Esophagus squamous epithelium (tissue), 4 donors: ENCODE results near the gene HINT2.

Source experiments
- CTCF ChIP-seq, 6 experiments: fragments of 450-650 bp in 4 of 6; fragments of 200-600 bp in 2 of 6; sonication (generic) in 2 of 6; IDR thresholded peaks; one replicate each; pipeline ENCODE4 v1.5.1; 2016 to 2019; ENCODE audit warnings: antibody characterized with exemption in 6 of 6, mild to moderate bottlenecking in 4 of 6, moderate library complexity in 4 of 6
- POLR2A ChIP-seq, 4 donors: fragments of 450-650 bp; IDR thresholded peaks; one replicate each; pipeline ENCODE4 v1.6.1; 2017; ENCODE audit warnings: antibody characterized with exemption in 4 of 4, mild to moderate bottlenecking in 4 of 4, moderate library complexity in 3 of 4

GRCh38 chr9:35771943-35772342 is 42.9 kb downstream of the HINT2 start:
- TF ChIP-seq CTCF (IDR thresholded peaks at IDR 0.05) (no peak), POLR2A (IDR thresholded peaks at IDR 0.05) (no peak)
